HepG2 (cell line): ENCODE results near the gene CABLES1. TPM values are rescaled to one million over a fixed set of nuclear protein-coding genes. Genes with fewer than 3 reads are reported as not detected.

Experiments
- ATAC-seq: fragments of 200-7000 bp; cut with Tn5 transposase; 3 replicates; pipeline ENCODE4 v1.9.1; 2020; ENCODE audit warnings: mild to moderate bottlenecking, moderate library complexity
- BruUV-seq: library from RNA; stranded (reverse); fragments of 400-500 nt; replicated peaks from 2 replicates; lab custom pipeline; 2021; lab: Mats Ljungman, UMichigan
- CTCF ChIA-PET: fragments of 300-600 bp; formaldehyde crosslinking; extraction: SDS; loops from one replicate; lab custom pipeline; 2021; ENCODE audit warnings: low total read pairs, inconsistent platforms, low intra/inter-chr PET ratio; lab: Yijun Ruan, JAX
- POLR2A ChIA-PET: fragments of 350-600 bp; sonication (Branson Sonifier 250); formaldehyde crosslinking; loops from one replicate; lab custom pipeline; 2020; ENCODE audit warnings: antibody characterized with exemption, inconsistent platforms; lab: Yijun Ruan, JAX
- DNase-seq: peaks from one replicate; pipeline ENCODE4 v3.0.0-alpha.2; 2015; ENCODE audit warnings: low spot score
- FAIRE-seq: peaks from 3 replicates; lab custom pipeline; 2011; peaks lifted over from hg19 to GRCh38; lab: Jason Lieb, UNC
- H2AFZ ChIP-seq: one replicate; pipeline ENCODE4 v1.6.1; 2011; ENCODE audit warnings: low read length, inconsistent platforms
- H3K27ac ChIP-seq: fragments of 300-600 bp; 3 replicates; pipeline ENCODE4 v1.8.0; 2011; ENCODE audit warnings: mixed run types, mild to moderate bottlenecking, mixed read lengths, low read length, inconsistent platforms; ENCODE audit not compliant: insufficient read depth; ENCODE audit errors: extremely low read length
- H3K27me3 ChIP-seq, 2 experiments: fragments of 200-600 bp in 1 of 2; 2 replicates in 1 of 2; 3 replicates in 1 of 2; pipeline versions ENCODE4 v1.6.0 to v1.8.0; 2011; ENCODE audit warnings: low read length in 2 of 2, mild to moderate bottlenecking in 2 of 2, moderate library complexity in 2 of 2, inconsistent platforms in 1 of 2; ENCODE audit not compliant: insufficient read depth in 2 of 2, control insufficient read depth in 1 of 2
- H3K36me3 ChIP-seq, 2 experiments: fragments of 200-600 bp in 1 of 2; replicated peaks in 1 of 2; 2 replicates in 1 of 2; 3 replicates in 1 of 2; pipeline versions ENCODE4 v1.5.1 to v1.8.0; 2011; ENCODE audit warnings: low read length in 2 of 2, inconsistent platforms in 1 of 2; ENCODE audit not compliant: insufficient read depth in 2 of 2, control insufficient read depth in 1 of 2
- H3K4me1 ChIP-seq: 2 replicates; pipeline ENCODE4 v1.5.1; 2012; ENCODE audit warnings: low read length, inconsistent platforms; ENCODE audit not compliant: insufficient read depth
- H3K4me2 ChIP-seq: 2 replicates; pipeline ENCODE4 v1.6.0; 2011; ENCODE audit warnings: low read depth, low read length, inconsistent platforms
- H3K4me3 ChIP-seq, 3 experiments: fragments of 200-600 bp in 1 of 3; sonication (generic), shearing (Covaris generic) in 1 of 3; replicated peaks in 1 of 3; 2 replicates each; pipeline ENCODE4 v1.5.1; 2011 to 2016; ENCODE audit warnings: low read length in 3 of 3, inconsistent platforms in 2 of 3, low read depth in 2 of 3, mild to moderate bottlenecking in 2 of 3, control low read depth in 1 of 3, mixed read lengths in 1 of 3; ENCODE audit not compliant: insufficient read depth in 1 of 3
- H3K79me2 ChIP-seq: one replicate; pipeline ENCODE4 v1.6.1; 2011; ENCODE audit warnings: low read length, inconsistent platforms; ENCODE audit not compliant: insufficient read depth
- H3K9ac ChIP-seq: 2 replicates; pipeline ENCODE4 v1.6.0; 2011; ENCODE audit warnings: mild to moderate bottlenecking, low read depth, low read length, inconsistent platforms; ENCODE audit not compliant: insufficient read depth
- H3K9me3 ChIP-seq: 2 replicates; pipeline ENCODE4 v1.5.1; 2012; ENCODE audit warnings: mild to moderate bottlenecking, low read length
- H4K20me1 ChIP-seq: 2 replicates; pipeline ENCODE4 v1.6.0; 2011; ENCODE audit warnings: inconsistent platforms, mild to moderate bottlenecking, low read length, moderate library complexity; ENCODE audit not compliant: insufficient read depth
- CREM ChIP-seq, 2 experiments: sonication (generic) in 1 of 2; formaldehyde crosslinking in 1 of 2; IDR thresholded peaks; 2 replicates each; pipeline versions ENCODE4 v1.4.0 to v1.6.1; 2016 to 2020; ENCODE audit warnings: antibody characterized with exemption in 1 of 2, mild to moderate bottlenecking in 1 of 2, missing genetic modification reagents in 1 of 2
- DMAP1 ChIP-seq: IDR thresholded peaks from 2 replicates; pipeline ENCODE4 v1.6.1; 2016
- DNMT1 ChIP-seq: sonication (generic); formaldehyde crosslinking; IDR thresholded peaks from 2 replicates; pipeline ENCODE4 v1.5.1; 2020; ENCODE audit warnings: mild to moderate bottlenecking, missing genetic modification reagents
- ELF1 ChIP-seq: sonication (generic); formaldehyde crosslinking; IDR thresholded peaks from 2 replicates; pipeline ENCODE4 v1.4.0; 2020; ENCODE audit warnings: missing genetic modification reagents
- ELF3 ChIP-seq: IDR thresholded peaks from 2 replicates; pipeline ENCODE4 v1.6.1; 2016; ENCODE audit warnings: missing genetic modification reagents, missing compliant biosample characterization
- ETV5 ChIP-seq: IDR thresholded peaks from 2 replicates; pipeline ENCODE4 v1.6.1; 2018; ENCODE audit warnings: missing biosample characterization, missing genetic modification reagents, inconsistent platforms, borderline replicate concordance
- FOXP1 ChIP-seq, 2 experiments: fragments of 450-650 bp in 1 of 2; IDR thresholded peaks; 2 replicates each; pipeline ENCODE4 v1.6.1; 2017 to 2018; ENCODE audit warnings: antibody characterized with exemption in 1 of 2
- HNF4A ChIP-seq: sonication (generic); formaldehyde crosslinking; IDR thresholded peaks from 2 replicates; pipeline ENCODE4 v1.4.0; 2020; ENCODE audit warnings: missing genetic modification reagents
- MED1 ChIP-seq: sonication (generic); formaldehyde crosslinking; IDR thresholded peaks from 2 replicates; pipeline ENCODE4 v1.4.0; 2020; ENCODE audit warnings: missing genetic modification reagents
- MEIS1 ChIP-seq: sonication (generic); formaldehyde crosslinking; IDR thresholded peaks from 2 replicates; pipeline ENCODE4 v1.9.0; 2021; ENCODE audit warnings: mild to moderate bottlenecking, missing genetic modification reagents, moderate library complexity, borderline replicate concordance
- MLX ChIP-seq: IDR thresholded peaks from 2 replicates; pipeline ENCODE4 v1.6.1; 2016
- NR2C2 ChIP-seq: sonication (generic); formaldehyde crosslinking; IDR thresholded peaks from 2 replicates; pipeline ENCODE4 v1.4.0; 2020; ENCODE audit warnings: missing genetic modification reagents, mild to moderate bottlenecking, moderate library complexity, borderline replicate concordance
- SIN3A ChIP-seq: IDR thresholded peaks from 2 replicates; pipeline ENCODE4 v1.6.1; 2011; ENCODE audit warnings: low read depth, mild to moderate bottlenecking, control low read depth, low read length, borderline replicate concordance
- SMARCE1 ChIP-seq: fragments of 450-650 bp; IDR thresholded peaks from 2 replicates; pipeline ENCODE4 v1.6.1; 2017; ENCODE audit warnings: borderline replicate concordance
- SNAPC2 ChIP-seq: sonication (generic); formaldehyde crosslinking; IDR thresholded peaks from 2 replicates; pipeline ENCODE4 v1.8.1; 2022; ENCODE audit warnings: mild to moderate bottlenecking, missing genetic modification reagents
- SOX13 ChIP-seq, 3 experiments: fragments of 450-650 bp in 1 of 3; sonication (generic) in 1 of 3; formaldehyde crosslinking in 1 of 3; IDR thresholded peaks in 2 of 3; conservative IDR thresholded peaks in 1 of 3; 2 replicates each; pipeline versions ENCODE4 v1.5.0 to v1.6.1; 2016 to 2020; ENCODE audit warnings: antibody characterized with exemption in 1 of 3, mild to moderate bottlenecking in 1 of 3, missing compliant biosample characterization in 1 of 3, missing genetic modification reagents in 1 of 3, moderate library complexity in 1 of 3
- SP5 ChIP-seq: IDR thresholded peaks from 2 replicates; pipeline ENCODE4 v1.6.1; 2016; ENCODE audit warnings: low read depth, borderline replicate concordance
- TCF12 ChIP-seq, 2 experiments: fragments of 450-650 bp in 1 of 2; sonication (generic) in 1 of 2; formaldehyde crosslinking in 1 of 2; IDR thresholded peaks; 2 replicates each; pipeline versions ENCODE4 v1.6.1 to v1.8.0; 2017 to 2022; ENCODE audit warnings: antibody characterized with exemption in 1 of 2, mild to moderate bottlenecking in 1 of 2, missing genetic modification reagents in 1 of 2, moderate library complexity in 1 of 2
- ZNF543 ChIP-seq: sonication (generic); formaldehyde crosslinking; IDR thresholded peaks from 2 replicates; pipeline ENCODE4 v1.4.0; 2020; ENCODE audit warnings: mild to moderate bottlenecking, missing genetic modification reagents
- ZNF564 ChIP-seq: sonication (generic); formaldehyde crosslinking; IDR thresholded peaks from 2 replicates; pipeline ENCODE4 v1.8.1; 2023; ENCODE audit warnings: mild to moderate bottlenecking, missing genetic modification reagents
- WGBS: methylation state at CpG from one replicate; pipeline ENCODE4 v1.1.6; 2017; ENCODE audit warnings: low lambda C conversion rate; 5-methylcytosine and 5-hydroxymethylcytosine counted together
- in situ Hi-C: cut with HindIII; loops from 2 replicates; pipeline ENCODE4 v1.10.0; 2017; ENCODE audit warnings: low pct_unique_long_range_greater_than_20kb; ENCODE audit not compliant: extremely low pct_ligation_motif_present
- intact Hi-C: fragments of 100-400 bp; cut with micrococcal nuclease; formaldehyde crosslinking; loops from one replicate; pipeline ENCODE4 v1.10.0; 2022; ENCODE audit not compliant: unreplicated experiment
- polyA plus RNA-seq, 8 experiments: library from polyadenylated mRNA; depleted of rRNA in 3 of 8; stranded (reverse) in 7 of 8; unstranded in 1 of 8; fragments of >200 nt; fragmentation: Illumina TruSeq in 4 of 8; extraction: Trizol in 4 of 8; gene quantifications; 2 replicates each; pipeline versions ENCODE4 v1.2.1 to v1.2.3, GENCODE V29; 2011 to 2016; ENCODE audit warnings: low read depth in 4 of 8, missing spikeins in 1 of 8, mixed read lengths in 1 of 8; ENCODE audit not compliant: insufficient read depth in 1 of 8
- total RNA-seq, 5 experiments: library from RNA; depleted of rRNA; stranded (reverse); fragments of >200 nt; fragmentation: Illumina TruSeq; extraction: Trizol; gene quantifications; 2 replicates each; pipeline ENCODE4 v1.2.3, GENCODE V29; 2016; ENCODE audit warnings: low read depth in 1 of 5
- TF ChIP-seq, protein P1 (sequence below): sonication (generic); formaldehyde crosslinking; IDR thresholded peaks from 2 replicates; pipeline ENCODE4 v1.5.1; 2020; ENCODE audit warnings: missing genetic modification reagents, mild to moderate bottlenecking, borderline replicate concordance

Gene CABLES1
- total and polyA plus RNA-seq, 2 of the 13 experiments (the other 11 are each of a cell fraction or from before 2014, with no cell fraction given) = 14.7 to 25.8 TPM

DNA sequence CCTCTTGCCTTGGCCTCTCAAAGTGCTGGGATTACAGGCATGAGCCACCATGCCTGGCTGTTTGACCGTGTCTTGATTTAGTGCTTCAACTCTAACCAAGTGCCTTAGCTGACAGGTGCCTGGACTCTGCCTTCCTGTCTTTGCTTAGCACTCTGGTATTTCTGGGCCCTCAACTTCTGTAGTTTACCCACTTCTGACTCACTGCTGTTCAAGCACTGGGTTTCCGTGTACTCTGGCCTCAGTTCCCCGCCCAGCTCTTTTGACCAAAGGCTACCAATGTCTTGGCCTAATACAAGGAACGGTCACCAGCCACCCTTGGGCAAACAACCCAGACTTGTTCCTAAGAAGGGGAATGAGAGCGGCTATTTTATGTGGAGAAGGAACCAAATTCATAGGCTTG is 35.7 kb upstream of the CABLES1 start:
- H4K20me1 ChIP-seq = no peaks in the 10 kb centered on the region
- no TSS peak for BruUV-seq
- no peaks in the 10 kb centered on the region for H3K9me3 ChIP-seq
- 0 out of 6 replicates have a peak overlapping the region, but pooled peaks of 2 of the 3 experiments have one; percentile 14 to 26 for H3K4me3 ChIP-seq
- ATAC-seq (peak; percentile 96), FAIRE-seq (peak; percentile 93), DNase-seq (peak; percentile 84)
- intact Hi-C loops (no loop called here), in situ Hi-C loops (no loop called here)
- 0% methylated on average over 5 of the region's 5 CpGs for WGBS
- H2AFZ ChIP-seq = no peak overlapping the region
- peak overlapping the region; percentile 56 for H3K27ac ChIP-seq
- no peaks in the 10 kb centered on the region for H3K27me3 ChIP-seq
- H3K79me2 ChIP-seq = no peaks in the 10 kb centered on the region
- H3K4me1 ChIP-seq = peaks cover 51% of the 10 kb centered on the region
- POLR2A ChIA-PET = interaction anchor here (0.5 to 1.8 kb wide), 5 partner anchors 22 to 425 kb away, joined by 3 to 6 read pairs (median 3); a partner anchor contains a TSS
- CTCF ChIA-PET = no interaction called here
- H3K4me2 ChIP-seq = peak overlapping the region; percentile 61
- H3K36me3 ChIP-seq = no peaks in the 10 kb centered on the region
- no peak overlapping the region for H3K9ac ChIP-seq
- TF ChIP-seq SMARCE1 (peak; percentile 58; the same call in 1 of the 2 replicates), SNAPC2 (CRISPR knock-in tag) (no peak), FOXP1 (IDR thresholded peaks at IDR 0.05) (no peak), FOXP1 (CRISPR knock-in tag; IDR thresholded peaks at IDR 0.05) (peak; percentile 68; the same call in 1 of the 2 replicates), SIN3A (peak; percentile 21; the same call in 1 of the 2 replicates), NR2C2 (CRISPR knock-in tag) (no peak), TCF12 (IDR thresholded peaks at IDR 0.05) (no peak), TCF12 (CRISPR knock-in tag; IDR thresholded peaks at IDR 0.05) (0 out of 2 replicates have a peak, but pooled peaks have one; percentile 53), ELF3 (CRISPR knock-in tag) (peak; percentile 91), ZNF564 (CRISPR knock-in tag) (no peak), CREM (IDR thresholded peaks at IDR 0.05) (peak; percentile 79), CREM (CRISPR knock-in tag; IDR thresholded peaks at IDR 0.05) (no peak), ETV5 (CRISPR knock-in tag) (peak; percentile 89), ELF1 (CRISPR knock-in tag) (0 out of 2 replicates have a peak, but pooled peaks have one; percentile 29), ZNF543 (CRISPR knock-in tag) (0 out of 2 replicates have a peak, but pooled peaks have one; percentile 36), MEIS1 (CRISPR knock-in tag) (0 out of 2 replicates have a peak, but pooled peaks have one; percentile 31), DNMT1 (CRISPR knock-in tag) (no peak), SOX13 (IDR thresholded peaks at IDR 0.05) (no peak), SOX13 (CRISPR knock-in tag; conservative IDR thresholded peaks at IDR 0.05 in 1 of 2, IDR thresholded peaks at IDR 0.05 in 1 of 2) (peak in 1 of 2 experiments; percentile 58; a peak in 2 of 4 replicates), HNF4A (CRISPR knock-in tag) (peak; percentile 59), DMAP1 (no peak; the same call in 1 of the 2 replicates), MED1 (peak; percentile 73), SP5 (peak; percentile 99), MLX (CRISPR knock-in tag) (peak; percentile 54; the same call in 1 of the 2 replicates)
- TF ChIP-seq, protein P1, sequence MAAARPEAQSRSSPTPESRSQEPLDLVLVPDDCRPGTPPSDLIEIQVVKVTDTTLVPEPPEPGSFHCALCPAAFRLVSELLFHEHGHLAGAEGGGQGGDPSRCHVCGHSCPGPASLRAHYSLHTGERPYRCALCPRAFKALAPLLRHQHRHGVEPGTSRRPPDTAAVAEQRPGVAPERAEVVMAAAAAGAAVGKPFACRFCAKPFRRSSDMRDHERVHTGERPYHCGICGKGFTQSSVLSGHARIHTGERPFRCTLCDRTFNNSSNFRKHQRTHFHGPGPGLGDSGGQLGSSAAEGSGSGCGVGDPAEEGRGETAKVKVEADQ (CRISPR knock-in tag) = 0 out of 2 replicates have a peak, but pooled peaks have one; percentile 66
